ENCODE data around the gene AFF1. TPM values are rescaled to one million over a fixed set of nuclear protein-coding genes. Genes with fewer than 3 reads are reported as not detected.

Gene AFF1
- total RNA-seq, 2 experiments from 2014 or later = 28.7 to 69.7 TPM

DNA sequence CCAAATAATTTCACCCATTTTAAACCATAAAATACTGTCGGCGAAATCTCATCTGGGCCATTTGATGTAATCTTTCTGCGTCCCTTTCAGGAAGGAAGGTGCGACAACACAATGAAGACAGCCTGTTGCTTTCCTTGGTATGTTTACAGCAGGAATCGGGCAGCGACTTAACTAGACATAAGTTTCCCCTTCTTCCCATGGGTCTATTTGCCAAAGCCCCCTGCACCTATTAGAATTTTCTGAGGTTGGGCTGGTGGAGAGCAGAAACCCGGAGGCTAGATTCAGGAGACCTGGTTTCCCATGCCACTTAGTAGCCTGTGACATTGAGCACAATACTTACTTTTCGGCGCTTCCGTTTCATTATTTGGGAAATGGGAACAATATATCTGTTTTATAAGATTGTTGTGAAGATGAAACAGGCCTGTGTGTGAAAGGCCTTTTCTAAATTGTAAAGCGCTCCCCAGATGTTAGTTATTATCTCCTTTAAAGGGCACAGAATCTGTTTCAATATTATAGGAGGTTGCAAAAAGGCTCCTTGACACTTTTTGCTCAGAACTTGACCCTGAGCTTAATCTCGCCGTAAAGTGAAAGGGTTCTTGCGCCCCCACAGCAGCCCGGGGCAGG lies 552 bp upstream of the AFF1 start:
- DNase-seq (ENCODE audit: low spot score) = no peak
- Histone ChIP-seq H3K4me2 (ENCODE audit: low read length) (peak overlapping the region; percentile 88), H3K9me2 (ENCODE audit: insufficient read depth, low read length) (no peaks in the 10 kb centered on the region), H3K9me3 (ENCODE audit: low read length) (no peaks in the 10 kb centered on the region), H3K36me3 (ENCODE audit: insufficient read depth, low read length) (peaks cover 12% of the 10 kb centered on the region), H3K27ac (ENCODE audit: low read depth, low read length, poor library complexity, severe bottlenecking) (peak overlapping the region; percentile 85), H3K4me1 (ENCODE audit: insufficient read depth, low read length, poor library complexity, severe bottlenecking) (peaks cover 49% of the 10 kb centered on the region), H3K4me3 (ENCODE audit: low read depth, low read length, poor library complexity, severe bottlenecking) (peak overlapping the region; percentile 92), H3K79me2 (ENCODE audit: insufficient read depth, low read depth, low read length) (peaks cover 46% of the 10 kb centered on the region), H2AFZ (ENCODE audit: low read length) (peak overlapping the region; percentile 84; the same call in 1 of the 2 replicates), H4K20me1 (ENCODE audit: insufficient read depth, low read length) (peaks cover 9% of the 10 kb centered on the region)
- BruUV-seq (replicated peaks) = TSS peak; percentile 60
- POLR2A ChIA-PET = interaction anchor here (0.7 to 7.5 kb wide), 11 partner anchors 10 to 136 kb away, joined by 3 to 125 read pairs (median 13); no protein-coding TSS in a partner anchor
- intact Hi-C loops (cut with micrococcal nuclease; ENCODE audit: unreplicated experiment) = loop anchor here (2.0 kb wide), 2 partner anchors 65 to 287 kb away; partner anchors contain the start of gene KLHL8
- CTCF ChIA-PET (ENCODE audit: unreplicated experiment) = interaction anchor here (0.6 to 1.2 kb wide), 6 partner anchors 12 to 1340 kb away, joined by 3 to 4 read pairs (median 3); no protein-coding TSS in a partner anchor
- TF ChIP-seq EZH2phosphoT487 (IDR thresholded peaks at IDR 0.05; ENCODE audit: borderline replicate concordance, low read depth, low read length) = no peak
- TF ChIP-seq CTCF (conservative IDR thresholded peaks at IDR 0.05; ENCODE audit: low read length) = no peak

DNA sequence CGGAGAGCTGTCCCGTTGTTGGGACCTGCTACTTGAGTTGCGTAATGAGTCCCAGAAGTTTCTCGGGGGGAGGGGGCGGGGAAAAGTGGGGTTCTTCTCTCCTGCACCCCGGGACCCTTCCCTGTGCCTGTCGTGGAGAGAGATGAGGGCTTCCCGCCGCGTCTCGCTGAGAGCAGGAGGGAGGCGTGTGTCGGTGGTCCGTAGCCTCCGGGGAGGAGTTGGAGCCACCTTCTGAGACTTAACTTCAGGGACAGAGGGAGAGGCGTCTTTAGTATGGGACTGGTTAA lies 698 bp downstream of the AFF1 start:
- 0 out of 2 replicates have a peak, but pooled peaks cover 5% of the 10 kb centered on the region for H3K36me3 ChIP-seq (ENCODE audit: insufficient read depth, low read length)
- ChIA-PET CTCF (ENCODE audit: unreplicated experiment) (interaction anchor here (0.6 to 2.2 kb wide), 3 partner anchors 25 to 164 kb away, joined by 4 to 7 read pairs (median 5); no protein-coding TSS in a partner anchor), POLR2A (interaction anchor here (0.7 to 7.5 kb wide), 10 partner anchors 9 to 1254 kb away, joined by 3 to 125 read pairs (median 14); no protein-coding TSS in a partner anchor)
- H3K4me1 ChIP-seq (ENCODE audit: insufficient read depth, low read length, poor library complexity, severe bottlenecking) = peaks cover 47% of the 10 kb centered on the region
- H3K9me2 ChIP-seq (ENCODE audit: insufficient read depth, low read length) = no peaks in the 10 kb centered on the region
- BruUV-seq (replicated peaks) = no TSS peak
- no peaks in the 10 kb centered on the region for H3K9me3 ChIP-seq (ENCODE audit: low read length)
- H3K4me2 ChIP-seq (ENCODE audit: low read length) = peak overlapping the region; percentile 93
- H2AFZ ChIP-seq (ENCODE audit: low read length) = peak overlapping the region; percentile 43; the same call in 1 of the 2 replicates
- TF ChIP-seq EZH2phosphoT487 (IDR thresholded peaks at IDR 0.05; ENCODE audit: borderline replicate concordance, low read depth, low read length) = no peak
- TF ChIP-seq CTCF (conservative IDR thresholded peaks at IDR 0.05; ENCODE audit: low read length) = no peak
- peaks cover 9% of the 10 kb centered on the region for H4K20me1 ChIP-seq (ENCODE audit: insufficient read depth, low read length)
- DNase-seq (ENCODE audit: low spot score) = no peak
- peak overlapping the region; percentile 92 for H3K4me3 ChIP-seq (ENCODE audit: low read depth, low read length, poor library complexity, severe bottlenecking)
- H3K27ac ChIP-seq (ENCODE audit: low read depth, low read length, poor library complexity, severe bottlenecking) = peak overlapping the region; percentile 85
- intact Hi-C loops (cut with micrococcal nuclease; ENCODE audit: unreplicated experiment) = loop anchor here (1.0 to 5.0 kb wide), 4 partner anchors 26 to 285 kb away; partner anchors contain the start of gene KLHL8
- H3K79me2 ChIP-seq (ENCODE audit: insufficient read depth, low read depth, low read length) = peaks cover 52% of the 10 kb centered on the region
